NOMO-1 (cell line): ENCODE data around the gene FMR1.

ENCODE experiments used
- DNase-seq, 2 experiments: peaks; one replicate each; lab custom pipeline; 2025; ENCODE audit not compliant: unreplicated experiment in 2 of 2; lab: John Stamatoyannopoulos, UW

Gene FMR1

GRCh38 chrX:147914591-147914990 lies 2.9 kb downstream of the FMR1 start:
- no peak for DNase-seq

GRCh38 chrX:147916375-147916968 lies 4.8 kb downstream of the FMR1 start:
- DNase-seq: no peak

- DNase-seq: peak in 1 of 2 experiments; percentile 16
Observed at GRCh38 chrX:147917700-147918695, 6.3 kb downstream of the FMR1 start.

- DNase-seq: no peak
Observed at GRCh38 chrX:147920161-147920666, 8.5 kb downstream of the FMR1 start.

GRCh38 chrX:147923605-147924004 lies 11.9 kb downstream of the FMR1 start:
- no peak for DNase-seq

GRCh38 chrX:147927256-147927655 lies 15.5 kb downstream of the FMR1 start:
- no peak for DNase-seq

- DNase-seq: no peak
Observed at GRCh38 chrX:147933815-147934214, 22.1 kb downstream of the FMR1 start.

GRCh38 chrX:147935156-147935758 lies 23.5 kb downstream of the FMR1 start:
- DNase-seq: no peak

GRCh38 chrX:147945286-147945685 lies 33.6 kb downstream of the FMR1 start:
- no peak for DNase-seq

GRCh38 chrX:147948531-147948930 lies 36.8 kb downstream of the FMR1 start:
- no peak for DNase-seq

- no peak for DNase-seq
Observed at GRCh38 chrX:147950352-147950751, 38.6 kb downstream of the FMR1 start.

GRCh38 chrX:147953976-147954375 lies 42.3 kb downstream of the FMR1 start:
- no peak for DNase-seq

- DNase-seq: no peak
Observed at GRCh38 chrX:147957291-147957690, 45.6 kb downstream of the FMR1 start.

GRCh38 chrX:147958291-147958690 lies 46.6 kb downstream of the FMR1 start:
- DNase-seq: no peak

- no peak for DNase-seq
Observed at GRCh38 chrX:147960722-147961121, 49.0 kb downstream of the FMR1 start.

- no peak for DNase-seq
Observed at GRCh38 chrX:147962476-147962875, 50.8 kb downstream of the FMR1 start.

- no peak for DNase-seq
Observed at GRCh38 chrX:147978931-147979330, 67.2 kb downstream of the FMR1 start.

- no peak for DNase-seq
Observed at GRCh38 chrX:147981038-147981752, 69.5 kb downstream of the FMR1 start, which contains the start of gene FMR1NB. Gene FMR1NB, plus strand, starts transcription at chrX:147981337. Its CDS starts 66 bp downstream, at chrX:147981403.
